Measurements from ENCODE around the gene EPHA6.

Gene EPHA6

DNA sequence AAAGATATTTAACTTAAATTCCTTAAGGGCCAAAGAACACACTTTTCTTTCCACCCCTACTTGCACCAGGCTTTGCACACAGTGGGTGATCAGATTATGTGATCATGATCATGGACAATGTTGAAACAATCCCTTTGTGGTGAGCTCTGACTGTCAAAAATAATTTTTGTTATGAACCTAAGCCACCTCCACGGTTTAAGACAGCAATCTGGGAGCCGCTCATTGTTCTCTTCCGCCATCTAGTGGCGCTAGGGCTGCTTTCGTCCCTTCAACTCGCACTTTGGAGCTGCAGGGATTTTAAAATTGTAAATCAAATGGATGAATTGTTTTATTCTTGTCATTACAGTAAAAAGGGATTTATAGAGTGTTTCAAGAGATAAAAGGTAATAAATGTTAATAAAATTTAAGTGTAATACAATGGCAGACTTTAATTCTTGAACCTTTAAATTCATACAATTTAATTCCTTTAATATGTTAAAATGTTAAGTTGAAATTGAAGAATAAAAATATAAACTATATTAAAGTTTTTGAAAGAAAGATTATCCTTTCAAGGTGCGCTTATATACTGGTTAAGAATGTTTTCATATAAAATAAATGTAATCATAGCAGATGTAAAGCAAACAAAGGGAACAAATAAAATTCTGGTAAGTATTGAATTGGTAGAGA lies 904.9 kb downstream of the EPHA6 start:
- DNase-seq, result peak; percentile 69

DNA sequence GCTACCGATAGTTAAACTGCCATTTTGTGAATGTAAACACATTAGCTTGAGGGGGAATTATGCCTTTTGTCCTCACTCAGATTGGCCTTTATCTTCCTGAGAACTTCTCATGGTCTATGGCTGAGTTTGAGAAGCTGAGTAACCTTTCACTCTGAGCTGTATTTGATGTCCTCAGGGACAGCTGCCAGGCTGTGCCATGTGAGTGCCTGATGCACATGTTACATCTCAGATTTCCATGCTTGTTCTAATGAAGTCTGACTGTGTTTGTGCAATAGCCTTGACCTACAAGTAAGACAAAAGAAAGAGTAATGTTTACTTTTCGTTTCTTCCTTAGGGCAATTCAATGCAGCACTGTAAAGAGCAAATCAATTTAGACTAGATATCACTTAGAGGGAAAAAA lies 906.0 kb downstream of the EPHA6 start:
- peak; percentile 38 for DNase-seq

DNA sequence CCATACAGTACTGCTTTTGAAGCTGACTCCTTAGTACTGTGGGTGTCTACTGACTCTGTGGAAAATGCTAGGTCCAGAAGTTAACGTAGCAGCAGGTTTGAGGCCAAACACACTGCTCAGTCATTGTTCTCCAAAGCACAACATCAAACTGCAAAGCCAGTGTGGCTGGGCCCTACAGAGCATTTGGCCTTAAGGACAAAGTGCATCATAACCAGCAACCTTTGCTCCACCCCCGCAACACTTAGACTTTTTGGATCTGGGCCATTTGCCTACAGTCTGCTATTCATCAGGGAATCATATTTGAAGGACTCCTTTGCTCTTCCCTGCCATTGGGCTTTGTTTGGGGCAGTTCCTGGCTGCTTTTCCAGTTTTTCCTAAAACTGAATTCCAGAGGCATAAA lies 907.1 kb downstream of the EPHA6 start:
- no peak for DNase-seq

DNA sequence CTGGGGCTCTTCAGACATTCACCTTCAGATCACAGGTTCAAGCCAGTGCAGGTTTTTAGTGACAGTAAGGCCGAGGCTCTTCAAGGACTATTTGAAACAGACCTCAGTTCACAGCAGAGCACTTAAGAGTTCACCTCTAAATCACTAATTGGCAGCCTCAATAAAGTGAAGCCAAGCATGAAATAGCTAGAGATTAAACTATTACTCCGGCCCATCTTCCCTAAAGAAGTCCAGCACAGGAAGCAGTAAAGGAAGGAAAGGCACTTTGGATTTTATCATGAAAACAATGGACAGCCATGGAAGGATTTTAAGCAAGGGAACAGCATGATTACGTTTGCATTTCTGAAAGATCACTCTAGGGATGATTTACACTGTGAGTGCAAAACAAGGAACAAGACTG lies 922.5 kb downstream of the EPHA6 start:
- DNase-seq, result no peak

DNA sequence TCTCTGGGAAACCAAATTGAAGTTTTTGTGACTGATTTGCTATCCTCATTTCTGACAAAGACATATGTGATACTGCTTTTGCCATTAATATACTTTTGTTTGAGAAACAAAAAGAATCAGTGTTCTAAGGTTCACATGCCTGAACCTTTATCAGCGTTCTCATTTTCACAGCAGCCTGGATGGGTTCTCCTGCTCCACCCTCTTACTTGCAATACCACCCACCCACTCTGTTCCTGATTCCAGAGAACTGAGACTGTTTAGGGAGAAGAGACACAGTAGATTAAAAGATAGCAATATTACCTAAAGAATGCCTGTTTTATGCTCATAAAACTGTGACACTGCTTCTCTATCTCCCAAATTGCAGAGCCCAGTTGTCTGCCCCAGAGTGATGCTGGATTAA lies 924.4 kb downstream of the EPHA6 start:
- no peak for DNase-seq

DNA sequence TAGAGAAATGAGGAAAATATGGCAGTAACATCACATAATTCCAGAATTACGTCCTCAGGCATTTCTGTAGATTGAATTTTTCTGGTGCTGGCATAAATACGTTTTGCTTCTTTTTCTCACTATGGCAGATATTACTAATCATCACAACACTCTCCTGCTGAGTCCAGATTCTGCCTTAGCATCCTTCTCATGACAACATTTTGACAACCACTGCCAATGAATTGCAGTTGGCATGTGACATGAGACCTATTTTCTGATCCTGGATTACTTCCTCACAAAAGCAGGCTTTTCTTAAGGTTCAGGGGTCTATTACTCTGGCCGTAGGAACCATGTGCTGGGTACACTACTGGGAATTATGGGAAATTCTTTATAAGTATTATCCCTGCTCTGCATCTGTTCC lies 927.6 kb downstream of the EPHA6 start:
- DNase-seq, result no peak

DNA sequence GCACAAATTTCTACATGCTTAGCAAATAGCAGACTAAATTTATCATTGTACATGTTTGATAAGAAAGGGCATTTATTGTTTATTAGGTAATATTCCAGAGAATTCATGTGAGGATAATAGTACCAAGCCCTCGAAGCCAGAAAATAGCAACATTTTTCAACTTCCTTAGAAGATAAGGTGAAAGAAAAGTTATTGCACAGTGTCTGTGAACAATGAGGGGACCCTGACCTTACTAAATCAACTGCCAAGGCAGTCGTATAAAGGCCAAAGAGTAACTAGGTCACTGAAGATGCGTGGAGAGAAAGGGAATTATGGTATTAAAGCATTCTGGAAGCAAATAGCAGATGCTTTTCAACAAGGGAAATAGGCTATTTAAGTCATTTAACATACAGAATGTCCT lies 929.9 kb downstream of the EPHA6 start:
- no peak for DNase-seq

GRCh38 chr3:97763586-97764406 lies 949.4 kb downstream of the EPHA6 start:
- no peak for DNase-seq

DNA sequence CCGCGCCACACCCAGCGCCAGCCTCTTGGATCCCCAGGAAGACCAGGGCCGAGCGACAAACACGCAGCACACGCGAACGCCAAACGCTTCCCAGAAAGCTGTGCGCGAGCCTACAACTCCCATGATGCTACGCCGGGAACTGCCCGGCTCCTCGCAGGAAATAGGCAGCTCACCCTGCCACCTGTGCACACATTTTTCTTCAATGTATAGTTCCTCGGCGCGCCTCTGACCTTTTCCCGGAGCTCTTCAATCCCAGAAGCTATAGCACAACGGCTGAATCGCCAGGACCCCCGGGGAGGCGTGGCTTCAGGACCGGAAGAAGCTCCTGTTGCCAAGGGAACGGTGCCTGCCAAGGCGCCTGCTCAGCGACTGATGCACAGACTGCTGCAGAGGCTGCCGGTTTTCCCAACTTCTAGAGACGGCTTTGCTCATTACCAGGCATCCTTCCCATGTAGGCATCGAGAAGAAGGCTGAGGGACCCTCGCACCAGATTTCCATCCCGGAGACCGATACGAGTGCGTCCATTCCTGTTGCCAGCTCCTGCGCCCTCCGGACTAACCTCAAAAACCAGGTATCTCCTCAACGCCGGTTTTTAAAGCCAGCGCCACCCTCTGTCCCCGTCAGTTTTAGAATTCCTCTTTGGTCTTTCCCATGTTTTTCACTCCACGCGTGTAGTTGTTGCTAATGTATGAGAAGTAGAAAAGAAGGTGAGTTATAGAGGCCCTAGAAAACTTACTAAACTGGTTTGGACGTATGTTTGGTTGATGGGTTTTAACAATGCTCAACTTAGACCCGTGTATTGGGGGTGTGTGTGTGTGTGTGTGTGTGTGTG lies 950.2 kb downstream of the EPHA6 start, which contains the start of gene ARL6:
ARL6 (plus strand) TSS at position 352 of the 832 bp plus-strand sequence. CDS start 3,350 bp downstream, outside the sequence.
- peak; percentile 86 for DNase-seq

DNA sequence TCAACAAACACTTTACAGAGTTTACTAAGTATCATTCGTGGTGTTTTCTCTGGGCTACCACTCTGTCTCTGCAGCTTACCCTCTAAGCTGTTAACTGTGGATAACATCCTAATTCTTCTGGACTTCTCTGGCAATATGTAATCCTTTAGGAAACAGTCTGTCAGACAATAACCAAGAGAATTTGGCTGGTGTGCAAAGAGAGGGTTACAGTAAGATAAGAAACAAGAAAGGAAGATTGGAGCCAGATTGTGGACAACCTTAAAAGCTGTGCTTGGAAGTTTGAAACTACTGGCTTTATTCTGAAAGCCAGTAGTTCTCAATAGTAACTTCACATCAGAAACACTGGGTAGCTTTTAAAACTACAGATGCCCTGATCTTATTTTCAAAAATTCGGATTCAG lies 950.9 kb downstream of the EPHA6 start:
- no peak for DNase-seq

DNA sequence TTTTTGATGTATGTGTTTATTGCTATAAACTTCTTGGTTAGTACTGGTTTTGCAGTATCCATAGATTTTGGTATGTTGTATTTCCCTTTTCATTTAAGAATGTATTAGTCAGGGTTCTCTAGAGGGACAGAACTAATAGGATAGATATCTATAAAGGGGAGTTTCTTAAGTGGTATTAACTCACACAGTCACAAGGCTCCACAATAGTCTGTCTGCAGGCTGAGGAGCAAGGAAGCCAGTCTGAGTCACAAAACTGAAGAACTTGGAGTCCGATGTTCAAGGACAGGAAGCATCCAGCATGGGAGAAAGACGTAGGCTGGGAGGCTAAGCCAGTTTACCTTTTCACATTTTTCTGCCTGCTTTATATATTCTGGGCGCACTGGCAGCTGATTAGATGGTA lies 958.5 kb downstream of the EPHA6 start:
- no peak for DNase-seq

GRCh38 chr3:97778152-97778551 lies 963.8 kb downstream of the EPHA6 start:
- no peak for DNase-seq

DNA sequence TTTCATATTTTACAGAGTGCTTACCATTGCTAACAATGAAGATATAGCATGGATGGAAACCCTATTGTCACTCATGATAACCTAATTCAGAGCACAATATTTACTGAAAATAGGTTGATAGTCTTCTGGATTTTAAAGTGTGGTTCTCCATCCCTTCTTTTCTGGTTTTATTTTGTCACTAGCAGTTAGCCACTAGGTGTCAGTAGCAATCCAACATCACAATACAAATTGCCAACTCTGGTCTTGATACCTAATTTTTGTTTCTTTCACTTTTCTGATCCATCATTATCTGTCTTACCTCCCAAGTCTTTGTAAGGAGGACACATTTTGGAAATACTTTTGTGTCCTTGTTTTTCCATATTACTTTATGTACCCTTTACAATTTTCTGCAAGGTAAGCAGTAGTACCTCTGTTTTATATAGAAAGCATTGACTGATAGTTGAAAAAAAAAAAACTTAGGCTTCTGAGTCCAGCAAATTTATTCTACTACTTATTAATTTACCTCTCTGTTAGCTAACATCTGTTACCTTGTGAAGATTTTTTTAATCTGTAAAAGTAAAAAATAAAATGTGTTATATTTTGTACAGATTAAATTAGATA lies 979.1 kb downstream of the EPHA6 start:
- peak; percentile 5 for DNase-seq

DNA sequence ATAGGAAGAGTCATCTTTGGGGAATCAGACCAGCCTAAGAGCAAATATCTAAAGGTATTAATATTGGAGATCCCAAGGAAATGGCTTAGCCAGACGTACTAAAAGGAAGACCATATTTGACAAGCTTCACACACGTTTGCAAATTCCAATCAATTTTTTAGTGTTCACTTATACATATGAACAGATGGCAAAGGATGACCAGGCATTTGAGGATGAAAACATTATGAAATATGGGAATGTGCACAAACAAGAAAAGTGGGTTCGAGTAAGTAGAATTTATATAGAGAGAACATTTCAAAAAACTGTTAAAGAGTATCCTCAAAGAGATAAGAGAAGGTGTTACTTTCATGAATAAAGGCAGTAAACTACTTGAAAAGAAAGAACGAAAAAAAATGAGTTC lies 981.6 kb downstream of the EPHA6 start:
- DNase-seq, result no peak
